ENCODE measurements around the gene C10orf67.
"Not testable (repeated sequence)": the region's sequence is repeated elsewhere in the genome, so short reads cannot be mapped to it uniquely, and the experiment has no call there.

Gene C10orf67

DNA sequence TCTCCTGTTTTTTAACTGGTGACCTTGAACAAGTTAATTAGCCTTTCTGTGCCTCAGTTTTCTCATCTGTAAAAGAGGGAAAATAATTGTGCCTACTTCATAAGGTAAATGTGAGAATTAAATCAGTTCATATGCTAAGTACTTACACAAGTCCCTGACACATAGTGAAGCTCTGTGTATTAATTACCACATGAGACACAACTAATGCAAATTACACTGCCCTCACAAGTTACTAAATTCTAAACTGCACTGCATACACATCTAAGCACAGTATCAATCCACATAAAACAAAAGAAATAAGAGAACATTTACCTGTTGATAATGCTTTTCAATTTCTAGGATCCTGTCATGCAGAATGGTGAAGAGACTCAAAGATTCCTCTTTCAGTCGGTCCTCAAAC lies 22.5 kb downstream of the C10orf67 start:
- no peak for DNase-seq (ENCODE audit: low read depth)

DNA sequence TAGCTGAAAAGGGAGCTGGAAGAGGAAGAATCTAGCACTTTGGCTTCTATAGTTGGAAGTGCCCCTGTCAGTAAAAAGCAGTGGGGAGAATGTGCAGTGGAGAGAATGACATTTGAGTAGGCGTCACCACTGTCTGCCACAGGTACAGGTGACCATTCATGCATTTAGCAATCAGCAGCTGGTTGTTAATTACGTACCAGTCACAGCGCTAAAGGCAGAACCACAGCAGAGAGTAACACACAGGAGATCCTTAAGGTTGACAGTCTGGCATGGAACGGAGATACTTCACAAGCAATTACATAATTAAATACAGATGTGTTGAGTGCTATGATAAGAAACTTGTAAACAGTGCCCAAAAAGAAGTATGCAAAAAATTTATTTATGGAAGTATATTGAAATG lies 24.8 kb downstream of the C10orf67 start:
- no peak for DNase-seq (ENCODE audit: low read depth)

DNA sequence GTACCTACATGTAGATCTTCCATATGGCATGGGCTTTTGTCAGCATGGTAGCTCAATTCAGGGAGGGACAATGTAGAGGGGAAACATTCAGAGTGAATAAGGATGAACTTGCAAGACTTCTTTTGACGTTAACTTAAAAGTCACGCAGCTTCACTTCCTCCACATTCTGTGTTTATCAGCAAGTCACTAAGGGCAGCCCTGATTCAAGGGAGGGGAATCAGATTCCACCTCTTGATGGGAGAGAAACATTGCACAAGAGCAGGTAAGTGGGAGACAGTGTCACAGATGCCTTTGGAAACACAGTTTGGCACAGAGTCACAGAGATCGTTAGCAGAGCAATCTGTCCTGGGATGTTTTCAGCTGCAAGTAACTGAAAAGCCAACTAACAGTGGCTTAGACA lies 26.2 kb downstream of the C10orf67 start:
- no peak for DNase-seq (ENCODE audit: low read depth)

DNA sequence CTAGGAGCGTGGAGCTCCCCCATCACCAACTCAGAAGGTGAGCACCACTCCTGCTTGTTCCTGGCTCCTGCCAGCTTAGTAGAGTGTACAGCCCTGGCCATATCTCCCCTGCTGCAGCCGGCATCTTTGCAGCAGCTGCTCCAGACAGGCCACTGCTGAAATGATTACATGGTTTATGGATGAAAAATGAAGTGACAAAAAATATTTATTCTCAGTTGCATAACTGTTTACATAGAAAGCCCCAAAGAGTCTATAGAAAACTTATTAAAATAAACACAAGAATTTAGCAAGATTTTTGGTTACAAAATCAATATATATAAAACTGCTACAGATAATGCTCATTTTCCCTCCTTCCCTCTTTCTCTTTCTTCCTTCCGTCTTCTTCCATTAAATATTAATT lies 27.2 kb downstream of the C10orf67 start:
- no peak for DNase-seq (ENCODE audit: low read depth)

DNA sequence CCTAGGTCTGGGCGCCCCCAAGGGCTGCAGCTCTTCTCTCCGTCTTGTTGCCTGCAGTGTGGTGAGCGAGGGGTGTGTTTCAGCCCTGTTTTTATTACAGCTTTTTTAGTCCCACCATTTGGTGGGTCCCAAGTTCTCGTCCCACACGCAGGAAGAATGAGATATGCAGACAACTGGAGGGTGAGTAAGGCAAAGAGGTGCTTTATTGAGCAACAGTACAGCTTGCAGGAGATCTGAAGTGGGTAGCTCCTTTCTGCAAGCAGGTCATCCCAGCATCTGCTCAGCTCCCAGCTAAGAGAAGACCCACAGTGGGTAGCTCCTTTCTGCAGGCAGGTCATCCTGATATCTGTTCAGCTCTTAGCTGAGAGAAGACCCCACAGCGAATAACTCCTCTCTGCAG lies 28.2 kb downstream of the C10orf67 start:
- no peak for DNase-seq (ENCODE audit: low read depth)

DNA sequence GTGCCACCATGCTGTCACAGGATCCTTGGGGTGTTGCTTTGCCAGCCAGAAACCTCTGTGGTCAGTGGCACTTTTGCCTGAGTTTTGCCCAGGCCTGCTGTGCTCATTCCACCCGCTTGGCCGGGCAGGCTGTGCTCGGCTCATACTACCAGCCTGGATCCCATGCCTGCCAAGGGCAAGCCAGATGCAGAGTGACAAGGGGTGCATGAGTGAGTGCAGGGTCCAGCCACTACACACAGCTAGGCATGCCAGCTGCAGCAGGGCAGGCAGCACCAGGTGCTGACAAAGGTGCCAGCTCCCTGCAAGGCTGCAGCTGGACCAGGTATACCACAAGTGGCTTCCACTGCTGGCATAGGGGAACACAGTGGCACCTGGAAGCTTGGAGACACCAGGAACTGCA lies 28.6 kb downstream of the C10orf67 start:
- no peak for DNase-seq (ENCODE audit: low read depth)

DNA sequence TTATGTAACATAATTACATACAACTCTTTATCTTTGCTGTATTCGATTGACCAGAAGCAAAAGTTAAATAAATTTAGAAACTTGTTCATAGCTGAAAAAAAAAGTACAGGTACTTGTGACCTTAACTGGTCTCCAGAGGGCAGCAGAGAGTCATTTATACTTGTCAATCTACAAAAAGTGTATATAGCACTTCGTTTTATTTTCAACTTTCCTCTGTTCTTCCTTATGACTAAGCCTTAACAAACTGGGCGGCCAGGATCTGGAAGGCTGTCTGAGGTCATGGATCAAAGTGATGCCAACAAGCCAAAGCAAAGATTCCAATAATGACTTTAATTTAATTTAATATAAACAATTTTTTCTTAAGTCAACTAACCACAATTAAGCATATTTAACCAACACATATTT lies 29.8 kb downstream of the C10orf67 start:
- DNase-seq (ENCODE audit: low read depth): peak; percentile 52

DNA sequence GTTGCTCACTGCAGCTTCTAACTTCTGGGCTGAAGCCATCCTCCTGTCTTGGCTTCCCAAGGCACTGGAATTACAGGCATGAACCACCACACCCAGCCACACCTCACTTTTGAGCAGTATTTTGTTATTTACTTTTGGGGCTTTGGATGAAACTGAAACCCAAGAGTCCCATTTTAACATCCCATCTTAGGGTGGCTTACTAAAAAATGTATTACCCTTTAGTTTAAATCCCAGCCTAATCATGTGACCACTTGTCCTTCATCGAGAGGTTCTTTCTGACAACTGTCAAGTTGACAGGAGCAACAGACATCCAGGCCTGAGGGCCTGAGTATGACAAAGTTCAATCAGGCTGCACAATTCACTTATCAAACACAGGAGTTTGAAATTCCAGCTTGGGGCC lies 33.6 kb downstream of the C10orf67 start:
- DNase-seq (ENCODE audit: low read depth): no peak

DNA sequence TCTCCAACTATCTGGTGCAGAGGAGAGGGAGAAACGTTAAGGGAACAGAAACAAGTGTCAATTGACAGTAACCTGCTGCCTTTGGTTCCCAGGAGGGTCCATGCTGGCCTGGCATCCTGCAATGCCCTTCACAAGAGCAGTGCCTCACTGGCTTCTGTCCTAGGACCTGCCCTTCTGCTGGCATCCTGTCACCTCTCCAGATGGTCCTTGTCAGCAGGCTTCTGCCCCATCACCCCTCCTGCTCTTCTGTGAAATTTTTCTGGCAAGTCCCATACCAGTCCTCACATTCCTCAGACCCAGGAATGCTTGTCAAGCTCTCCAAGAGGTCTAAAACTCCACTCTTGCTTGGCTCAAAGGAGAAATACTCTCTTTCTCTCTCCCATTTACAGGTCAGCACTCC lies 34.2 kb downstream of the C10orf67 start:
- no peak for DNase-seq (ENCODE audit: low read depth)

DNA sequence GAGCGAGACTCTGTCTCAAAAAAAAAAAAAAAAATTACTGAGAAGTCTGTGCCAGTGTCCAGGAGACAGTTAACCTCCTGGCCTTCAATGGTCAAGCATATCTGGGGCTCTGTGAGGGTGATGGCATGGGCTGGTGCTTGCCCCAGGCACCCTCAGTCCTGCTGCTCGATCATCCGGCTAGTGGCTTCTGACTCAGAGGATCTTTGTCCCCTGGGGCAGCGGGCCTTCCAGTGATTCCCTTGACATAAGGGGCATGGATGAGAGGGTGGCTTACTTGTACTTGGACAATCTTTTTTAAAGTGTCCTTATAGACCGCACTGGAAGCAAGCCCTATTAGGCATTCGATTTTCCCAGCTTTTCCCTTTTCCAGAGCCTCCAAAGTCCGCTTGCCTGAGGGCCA lies 44.6 kb downstream of the C10orf67 start:
- not testable (repeated sequence) for DNase-seq (ENCODE audit: low read depth)

DNA sequence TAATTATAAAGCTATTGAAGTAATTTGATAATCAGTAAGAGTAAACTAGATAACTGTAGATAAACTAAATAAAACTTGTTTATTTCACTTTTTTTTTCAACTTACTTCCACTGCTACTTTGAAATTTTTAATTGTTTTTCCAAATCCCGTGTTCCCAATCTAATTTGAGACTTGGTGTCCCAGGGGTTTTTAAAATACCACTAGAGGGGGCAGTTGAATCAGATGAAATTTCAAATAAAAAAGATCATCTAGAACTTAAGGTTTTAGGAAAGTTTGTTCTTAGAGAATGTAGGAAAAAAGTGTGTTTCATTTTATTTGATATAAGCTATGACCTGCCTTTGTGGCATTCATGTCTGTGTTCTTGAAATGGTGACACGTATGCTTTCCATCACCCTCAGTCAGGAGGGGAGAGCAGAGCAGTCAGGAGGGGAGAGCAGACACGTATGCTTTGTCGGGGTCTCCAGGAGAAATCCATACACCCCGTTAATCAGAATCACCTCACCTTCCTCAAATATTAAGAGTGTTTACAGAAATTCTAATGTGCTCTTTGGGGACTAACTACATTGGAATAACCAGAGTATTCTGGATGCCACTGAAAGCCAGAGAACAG lies 49.9 kb downstream of the C10orf67 start:
- no peak for DNase-seq (ENCODE audit: low read depth)

DNA sequence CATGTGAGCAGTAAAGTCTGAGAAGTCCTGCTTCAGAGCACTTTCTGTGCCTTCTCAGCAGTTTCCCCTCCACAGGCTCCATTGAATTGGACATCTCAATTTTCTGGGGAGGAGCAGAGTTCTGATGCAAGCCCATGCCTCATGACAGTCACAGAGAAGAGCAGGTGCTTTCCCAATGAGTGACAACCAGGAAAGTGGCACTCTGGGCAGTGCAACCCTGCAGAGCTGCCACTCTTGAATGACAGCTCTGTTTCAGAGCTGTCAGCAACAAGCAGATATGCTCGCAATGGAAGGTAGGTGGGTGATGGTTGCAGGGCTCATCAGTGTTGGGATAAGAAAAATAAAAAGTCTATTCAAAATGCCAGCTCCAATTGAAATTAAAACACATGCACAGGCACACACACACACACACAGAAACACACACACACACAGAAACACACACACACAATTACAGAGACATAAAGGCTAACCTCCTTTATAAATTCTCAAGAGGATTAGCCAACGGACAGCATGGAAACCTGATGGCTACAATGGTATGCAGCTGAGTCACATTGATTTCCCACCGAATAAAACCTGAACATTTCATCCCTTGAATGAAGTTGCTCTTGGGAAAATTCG lies 50.5 kb downstream of the C10orf67 start:
- no peak for DNase-seq (ENCODE audit: low read depth)

DNA sequence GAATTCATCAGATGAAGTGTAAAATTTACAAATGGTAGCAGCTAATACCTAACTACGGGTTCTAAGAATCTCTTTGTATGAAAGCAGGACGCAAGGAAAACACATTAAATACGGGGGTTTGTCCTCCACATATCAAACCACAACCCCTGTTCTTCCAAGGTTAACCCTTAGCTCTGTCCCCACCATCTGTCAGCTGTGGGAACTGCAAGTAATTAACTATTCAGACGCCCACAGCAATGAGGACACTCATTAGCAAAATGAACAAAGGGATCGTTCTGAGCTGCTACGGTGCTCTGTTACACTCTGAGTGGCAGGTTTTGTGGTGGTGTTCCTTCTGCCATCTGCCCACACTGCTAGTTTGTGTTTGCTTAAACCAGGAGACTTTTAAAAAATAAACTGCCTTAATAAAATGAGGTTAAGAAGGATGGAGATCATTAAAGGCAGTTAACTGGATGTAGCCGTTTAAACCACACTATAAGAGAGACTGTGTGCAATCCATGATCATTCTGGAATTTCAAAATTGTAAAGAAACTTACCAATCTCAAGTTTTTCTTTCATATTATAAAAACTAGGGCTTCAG lies 51.4 kb downstream of the C10orf67 start:
- DNase-seq (ENCODE audit: low read depth): no peak

DNA sequence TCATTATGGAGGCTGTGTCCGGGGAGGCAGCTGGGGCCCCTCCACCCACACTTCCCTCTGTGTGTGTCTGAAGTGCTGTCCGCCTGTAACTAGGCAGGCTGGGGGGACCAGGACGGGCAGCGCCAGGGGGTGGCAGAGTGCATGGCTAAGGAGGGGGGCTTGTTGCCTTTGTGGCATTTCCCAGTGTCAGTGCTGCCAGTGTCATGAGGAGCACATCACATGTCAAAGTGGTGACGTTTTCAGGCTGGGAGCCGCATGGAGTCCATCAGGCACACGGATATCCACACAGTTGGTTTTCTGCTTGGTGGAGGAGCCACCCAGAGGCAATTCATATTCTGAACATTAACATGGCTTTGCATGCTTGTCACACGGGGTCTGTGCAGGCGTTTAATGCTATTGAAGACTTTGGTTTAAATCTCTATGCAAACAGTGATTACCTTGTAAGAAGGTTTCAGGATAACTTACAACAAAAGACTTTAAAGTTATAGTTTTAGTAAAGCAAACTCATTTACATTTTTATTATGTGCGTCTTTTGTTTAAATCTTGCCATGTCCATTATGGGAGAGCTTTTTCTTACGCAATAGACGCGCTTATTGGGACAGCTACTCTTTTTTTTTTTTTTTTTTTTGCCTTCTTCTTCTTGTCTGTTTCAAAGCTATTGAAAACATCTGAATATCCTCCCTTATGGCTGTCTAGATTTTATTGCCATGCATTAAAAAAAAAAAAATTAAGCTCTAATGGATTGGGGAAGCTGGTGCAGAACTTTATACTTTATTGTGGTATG lies 52.9 kb downstream of the C10orf67 start:
- DNase-seq (ENCODE audit: low read depth): no peak

DNA sequence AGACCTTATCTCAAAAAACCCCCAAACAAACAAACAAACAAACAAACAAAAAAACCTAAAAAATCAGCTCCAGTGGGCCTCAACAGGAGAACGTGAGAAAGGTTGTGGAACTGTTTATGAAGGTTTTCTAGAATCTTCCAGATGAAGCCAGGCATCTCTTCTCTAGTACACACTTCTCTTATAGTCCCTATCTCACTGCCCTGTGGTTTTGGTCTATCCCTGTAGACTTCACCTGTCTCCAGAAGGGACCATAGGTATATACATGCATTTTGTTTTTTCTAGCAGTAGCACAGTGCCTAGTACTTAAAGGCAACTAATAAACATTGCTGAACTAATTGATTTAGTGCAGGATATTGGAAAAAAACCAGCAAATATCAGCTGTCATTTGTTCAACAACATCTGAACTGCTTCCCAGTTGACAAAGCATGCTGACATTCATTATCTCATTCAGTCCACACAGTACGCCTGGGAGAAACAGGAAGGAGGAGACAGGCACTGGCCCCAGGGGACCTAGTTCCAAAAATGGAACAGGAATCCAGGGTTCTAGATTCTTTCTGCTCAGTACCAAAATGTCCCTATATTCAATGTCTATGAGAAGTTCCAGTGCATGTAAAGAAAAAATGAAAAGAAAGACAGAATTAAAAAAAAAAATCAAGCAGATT lies 59.8 kb downstream of the C10orf67 start:
- DNase-seq (ENCODE audit: low read depth): no peak

DNA sequence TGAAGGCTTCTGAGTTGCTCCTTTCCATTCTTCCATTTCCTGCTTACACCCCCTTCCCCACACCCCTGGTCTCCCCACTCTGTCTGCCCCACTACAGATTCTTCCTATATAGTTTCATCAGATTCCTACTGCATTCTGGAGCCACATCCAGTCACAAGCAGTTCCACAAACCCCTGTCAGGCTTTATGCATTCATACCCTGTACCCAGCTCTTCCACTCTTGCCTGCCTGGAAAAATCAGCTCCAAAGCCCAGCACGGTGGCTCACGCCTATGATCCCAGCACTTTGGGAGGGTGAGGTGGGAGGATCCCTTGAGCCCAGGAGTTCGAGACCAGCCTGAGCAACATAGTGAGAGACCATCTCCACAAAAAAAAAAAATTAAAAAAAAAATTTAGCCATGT lies 60.4 kb downstream of the C10orf67 start:
- DNase-seq (ENCODE audit: low read depth): no peak

DNA sequence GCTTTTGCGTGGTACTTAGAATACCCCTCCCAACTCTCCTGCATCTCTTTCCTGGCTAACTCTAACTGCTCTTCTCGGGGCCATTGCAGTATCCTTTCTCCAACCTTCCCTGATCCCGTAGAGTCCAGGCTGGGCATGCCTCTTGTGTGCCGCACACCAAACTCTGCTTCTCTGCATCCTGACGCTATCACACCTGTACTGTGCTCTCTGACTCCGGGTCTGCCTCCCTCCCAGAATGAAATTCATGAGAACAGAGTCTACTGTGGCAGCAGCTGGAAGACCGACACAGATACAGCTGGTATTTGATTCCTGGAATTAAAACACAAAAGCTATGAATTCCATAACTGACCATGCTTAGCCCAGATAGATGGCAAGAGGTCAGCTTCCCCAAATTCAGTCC lies 60.9 kb downstream of the C10orf67 start:
- no peak for DNase-seq (ENCODE audit: low read depth)

DNA sequence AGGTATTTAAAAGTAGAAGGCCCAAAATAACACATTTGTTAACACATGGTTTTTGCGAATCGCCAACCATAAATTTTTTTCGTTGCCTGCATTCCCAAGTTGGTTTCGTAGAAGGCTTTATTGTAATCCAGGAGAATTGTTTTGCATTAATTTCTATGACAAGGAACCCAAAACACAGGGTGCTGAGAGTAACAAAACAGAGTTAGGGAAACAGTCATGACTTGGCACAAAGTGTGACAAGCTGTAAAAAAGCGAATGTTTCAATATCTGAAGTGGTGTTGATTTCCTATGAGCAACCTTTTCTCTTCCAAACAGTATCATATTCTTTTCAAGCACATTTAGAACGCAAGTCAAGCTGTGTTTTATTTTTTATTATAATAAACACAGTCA lies 63.6 kb downstream of the C10orf67 start:
- no peak for DNase-seq (ENCODE audit: low read depth)

DNA sequence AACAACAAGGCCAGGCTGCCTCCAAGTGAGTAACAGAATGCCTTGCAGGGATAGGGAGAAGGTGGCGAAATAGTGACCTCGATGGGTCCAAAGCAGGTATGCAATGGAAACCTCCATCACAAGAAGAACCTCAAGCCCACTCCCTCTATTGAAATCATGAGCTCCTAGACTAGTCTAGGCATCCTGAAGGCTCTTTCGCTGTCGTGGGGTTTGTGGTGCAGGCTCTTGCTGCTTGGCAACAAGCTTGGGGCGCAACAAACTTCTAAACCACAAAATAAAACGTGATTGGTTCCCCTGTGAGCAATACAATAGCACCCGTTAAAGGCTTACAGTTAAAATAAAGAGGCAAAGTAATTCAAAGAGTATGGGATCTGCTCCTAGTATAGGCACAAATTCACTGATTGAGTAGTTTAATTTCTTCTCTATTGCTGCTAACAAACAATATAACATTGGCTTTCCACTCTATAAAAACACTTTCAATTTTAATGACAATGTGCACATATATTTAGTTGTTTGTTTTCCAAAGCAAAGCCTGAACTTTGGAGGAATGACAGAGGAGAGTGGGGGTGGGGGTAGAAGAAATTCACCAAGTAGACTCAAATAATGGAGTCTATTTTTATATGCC lies 64.1 kb downstream of the C10orf67 start:
- no peak for DNase-seq (ENCODE audit: low read depth)

DNA sequence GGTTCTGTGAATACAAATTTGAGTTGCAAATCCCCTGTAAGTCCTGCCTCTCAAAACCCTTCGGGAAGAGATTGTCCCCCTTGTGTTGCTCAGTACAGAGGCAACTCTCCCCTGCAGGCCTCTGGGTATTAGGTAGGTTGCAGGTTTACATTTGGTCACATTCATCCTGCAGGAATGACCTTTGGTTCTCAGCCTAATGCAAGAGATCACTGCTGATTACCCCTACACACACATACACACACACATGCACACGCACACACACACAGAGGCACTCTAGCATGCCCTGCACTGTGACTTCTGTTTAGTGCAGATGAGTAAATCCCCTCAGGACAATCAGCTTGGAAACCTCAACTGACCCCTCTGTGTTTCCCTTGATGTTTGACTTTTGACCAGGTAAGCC lies 69.2 kb downstream of the C10orf67 start:
- DNase-seq (ENCODE audit: low read depth): no peak

DNA sequence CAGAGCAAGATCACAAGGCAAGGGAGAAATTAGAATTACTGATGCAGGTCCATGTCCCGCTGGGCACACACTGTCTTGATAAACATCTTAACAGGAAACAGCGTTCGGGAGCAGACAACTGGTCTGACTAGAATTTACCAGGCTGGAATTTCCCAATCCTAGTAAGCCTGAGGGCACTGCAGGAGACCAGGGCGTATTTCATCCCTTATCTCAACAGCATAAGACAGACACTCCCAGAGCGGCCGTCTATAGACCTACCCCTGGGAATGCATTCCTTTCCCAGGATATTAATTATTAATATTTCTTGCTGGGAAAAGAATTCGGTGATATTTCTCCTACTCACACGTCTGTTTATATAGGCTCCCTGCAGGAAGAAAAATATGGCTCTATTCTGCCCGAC lies 70.4 kb downstream of the C10orf67 start:
- not testable (repeated sequence) for DNase-seq (ENCODE audit: low read depth)

DNA sequence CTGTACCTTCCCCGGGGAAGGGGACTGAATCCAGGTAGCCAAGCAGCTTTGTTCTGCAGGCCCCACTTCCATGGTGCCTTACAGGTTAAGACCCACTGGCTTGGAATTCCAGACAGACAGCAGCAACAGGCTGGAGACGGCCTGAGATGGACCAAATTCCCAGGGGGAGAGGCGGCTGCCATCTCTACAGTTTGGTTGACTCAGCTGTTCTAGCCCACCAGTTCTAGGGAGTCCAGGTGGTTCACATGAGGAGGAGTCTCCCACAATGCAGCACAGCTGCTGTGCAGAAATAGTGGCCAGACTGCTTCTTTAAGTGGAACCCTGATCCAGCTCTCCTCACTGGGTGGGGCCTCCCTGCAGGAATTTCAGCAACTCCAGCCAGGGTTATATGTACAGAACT lies 74.1 kb downstream of the C10orf67 start:
- DNase-seq (ENCODE audit: low read depth): no peak

Measured in stimulated activated CD4-positive, alpha-beta T cell treated with anti-CD3 and anti-CD28 coated beads, Interleukin-2, amount 100 ng/mL, for 4 hours (primary cell).